Activated CD8-positive, alpha-beta memory T cell treated with anti-CD3 and anti-CD28 coated beads, Interleukin-2, amount 10 ng/mL, durations not matched to agents 7 days and 5 days (primary cell): ENCODE data around the gene ASTL. TPM values are rescaled to one million over a fixed set of nuclear protein-coding genes. Genes with fewer than 3 reads are reported as not detected.
"Not testable (repeated sequence)": the region's sequence is repeated elsewhere in the genome, so short reads cannot be mapped to it uniquely, and the experiment has no call there.

ENCODE experiments used
- ATAC-seq: fragments of 150-1000 bp; cut with Tn5 transposase; one replicate; pipeline ENCODE4 v1.10.0; 2021; ENCODE audit warnings: moderate library complexity
- CTCF ChIA-PET: fragments of 350-600 bp; sonication (Branson Sonifier 250); formaldehyde crosslinking; loops from one replicate; lab custom pipeline; 2021; ENCODE audit warnings: antibody characterized with exemption; lab: Charles Lee
- DNase-seq: peaks from one replicate; pipeline ENCODE4 v3.0.0-alpha.2; 2020
- H3K27ac Mint-ChIP-seq: one replicate; pipeline ENCODE4 v1.8.0; 2021; ENCODE audit warnings: mild to moderate bottlenecking, mixed read lengths
- H3K27me3 Mint-ChIP-seq: one replicate; pipeline ENCODE4 v1.8.0; 2021; ENCODE audit warnings: mixed read lengths
- H3K36me3 Mint-ChIP-seq: one replicate; pipeline ENCODE4 v1.8.0; 2021; ENCODE audit warnings: mild to moderate bottlenecking, mixed read lengths
- H3K4me1 Mint-ChIP-seq: one replicate; pipeline ENCODE4 v1.8.0; 2021; ENCODE audit warnings: mixed read lengths
- H3K4me3 Mint-ChIP-seq: one replicate; pipeline ENCODE4 v1.8.0; 2021; ENCODE audit warnings: mild to moderate bottlenecking, moderate library complexity, mixed read lengths
- H3K9me3 Mint-ChIP-seq: one replicate; pipeline ENCODE4 v1.8.0; 2022; ENCODE audit warnings: low read depth, mixed read lengths
- total RNA-seq, 2 experiments: library from RNA; stranded (reverse); gene quantifications; one replicate each; pipeline ENCODE4 v1.2.3, GENCODE V29; 2021

The ASTL gene
- total RNA-seq, 2 experiments from 2014 or later = 1.9 to 6.4 TPM

- CTCF ChIA-PET = interaction anchor here (0.7 to 27.2 kb wide), 2 partner anchors 26 to 56 kb away, joined by 3 to 675 read pairs; partner anchors contain the start of genes ASTL and DUSP2
- H3K9me3 Mint-ChIP-seq = peaks cover 4% of the 10 kb centered on the region
- peaks cover 2% of the 10 kb centered on the region for H3K36me3 Mint-ChIP-seq
- DNase-seq = no peak
- no peaks in the 10 kb centered on the region for H3K27me3 Mint-ChIP-seq
- ATAC-seq = no peak
- no peak overlapping the region for H3K27ac Mint-ChIP-seq
- H3K4me1 Mint-ChIP-seq = peaks cover 17% of the 10 kb centered on the region
- no peak overlapping the region for H3K4me3 Mint-ChIP-seq
Measured at GRCh38 chr2:96170626-96171025, 32.3 kb upstream of the ASTL start.

DNA sequence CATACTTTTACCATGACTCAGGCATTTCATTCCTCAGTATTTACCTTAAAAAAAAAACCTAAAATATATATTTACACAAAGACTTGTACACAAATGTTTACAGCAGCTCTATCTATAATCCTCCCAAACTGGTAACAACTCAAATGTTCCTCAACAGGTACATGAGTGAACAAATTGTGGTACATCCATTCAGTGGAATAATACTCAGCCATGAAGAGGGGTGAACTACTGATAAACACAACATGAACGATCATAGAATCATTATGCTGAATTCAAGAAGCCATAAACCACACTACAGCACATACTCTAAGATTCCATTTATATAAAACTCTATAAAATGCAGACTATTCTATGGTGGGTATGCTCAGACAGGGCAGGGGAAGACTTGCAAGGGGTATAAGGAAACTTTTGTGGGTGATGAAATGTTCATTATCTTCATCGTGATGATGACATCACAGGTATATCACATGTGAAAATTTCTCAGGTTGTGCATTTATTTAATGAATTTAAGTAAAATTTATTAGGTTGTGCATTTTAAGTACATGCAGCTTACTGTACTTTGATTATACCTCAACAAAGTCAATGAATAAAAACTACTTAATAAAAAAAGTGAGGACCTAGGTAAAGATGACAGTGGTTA is 31.7 kb upstream of the ASTL start:
- Mint-ChIP-seq H3K27ac (no peak overlapping the region), H3K9me3 (peaks cover 4% of the 10 kb centered on the region), H3K36me3 (peaks cover 2% of the 10 kb centered on the region), H3K4me3 (no peak overlapping the region), H3K27me3 (no peaks in the 10 kb centered on the region), H3K4me1 (peaks cover 18% of the 10 kb centered on the region)
- DNase-seq = no peak
- ATAC-seq = no peak
- CTCF ChIA-PET = interaction anchor here (27.2 kb wide), 1 partner anchor 25 kb away, joined by 675 read pairs; the partner anchor contains the start of genes ASTL and DUSP2

DNA sequence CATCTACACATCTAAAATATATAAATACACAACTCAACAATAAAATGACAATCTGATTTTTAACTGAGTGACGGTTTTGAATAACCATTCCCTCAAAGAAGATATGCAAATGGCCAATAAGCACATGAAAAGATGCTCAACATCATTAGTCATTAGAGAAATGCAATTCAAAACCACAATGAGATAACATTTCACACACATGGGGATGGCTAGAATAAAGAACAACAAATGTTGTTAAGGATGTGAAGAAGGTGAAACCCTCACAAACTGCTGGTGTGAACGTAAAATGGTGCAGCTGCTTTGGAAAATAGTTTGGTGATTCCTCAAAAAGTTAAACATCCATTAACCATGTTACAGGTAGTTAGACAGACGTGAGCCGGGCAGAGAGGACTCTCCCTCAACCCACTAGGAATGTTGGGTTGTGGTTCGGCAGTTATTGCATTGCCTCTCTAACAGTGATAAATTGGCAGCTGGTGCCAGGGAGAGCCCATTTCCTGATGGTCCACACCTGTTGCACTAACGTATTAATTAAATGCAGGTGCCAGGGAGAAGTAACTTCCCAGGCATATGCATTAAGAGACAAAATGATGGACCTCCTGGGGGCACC is 29.2 kb upstream of the ASTL start:
- H3K27me3 Mint-ChIP-seq = no peaks in the 10 kb centered on the region
- no peak for ATAC-seq
- peaks cover 4% of the 10 kb centered on the region for H3K9me3 Mint-ChIP-seq
- H3K4me1 Mint-ChIP-seq = peaks cover 39% of the 10 kb centered on the region
- no peak overlapping the region for H3K4me3 Mint-ChIP-seq
- H3K36me3 Mint-ChIP-seq = peaks cover 2% of the 10 kb centered on the region
- CTCF ChIA-PET = interaction anchor here (27.2 kb wide), 1 partner anchor 23 kb away, joined by 675 read pairs; the partner anchor contains the start of genes ASTL and DUSP2
- DNase-seq = no peak
- peak overlapping the region; percentile 18 for H3K27ac Mint-ChIP-seq

GRCh38 chr2:96164459-96165184 is 26.3 kb upstream of the ASTL start:
- Mint-ChIP-seq H3K36me3 (peaks cover 9% of the 10 kb centered on the region), H3K27ac (peak overlapping the region; percentile 96), H3K4me3 (peak overlapping the region; percentile 71), H3K9me3 (peaks cover 8% of the 10 kb centered on the region), H3K4me1 (peaks cover 62% of the 10 kb centered on the region), H3K27me3 (no peaks in the 10 kb centered on the region)
- DNase-seq = peak; percentile 94
- ATAC-seq = peak; percentile 89
- CTCF ChIA-PET = interaction anchor here (0.9 to 27.2 kb wide), 5 partner anchors 10 to 96 kb away, joined by 3 to 675 read pairs (median 5); partner anchors contain the start of genes ADRA2B, ASTL and DUSP2

DNA sequence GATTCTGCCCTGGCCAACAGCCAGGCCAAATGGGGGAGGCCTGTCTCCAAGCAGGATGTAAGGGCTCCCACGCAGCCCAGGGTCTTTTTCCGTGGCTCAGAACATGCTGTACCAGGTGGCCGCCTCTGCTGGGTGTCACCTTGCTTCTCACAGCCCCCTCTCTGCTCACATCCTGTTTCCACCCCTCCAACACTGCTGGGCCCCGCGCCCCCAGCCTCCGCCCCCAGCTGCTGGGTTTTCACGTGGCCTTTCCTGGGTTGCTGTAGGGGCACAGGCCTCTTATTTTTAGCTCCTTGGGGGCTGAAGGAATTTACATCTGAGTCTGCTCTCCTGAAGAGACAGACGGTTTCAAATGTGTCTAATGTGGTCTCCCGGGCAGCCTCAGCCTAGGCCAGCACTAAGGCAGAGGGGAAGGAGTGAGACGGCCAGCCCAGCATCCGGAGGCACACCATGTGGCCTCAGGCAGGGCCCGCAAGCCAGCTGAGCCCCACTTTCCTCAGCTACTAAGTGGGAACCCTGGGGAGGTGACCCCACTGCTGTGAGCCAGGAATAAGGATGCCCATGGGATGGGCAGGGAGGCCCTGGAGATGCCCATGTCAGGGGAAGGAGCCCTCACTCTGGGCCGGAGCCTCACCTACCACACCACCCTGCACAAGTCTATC is 25.6 kb upstream of the ASTL start:
- ATAC-seq = peak; percentile 57
- DNase-seq = peak; percentile 88
- CTCF ChIA-PET = interaction anchor here (0.6 to 27.2 kb wide), 6 partner anchors 11 to 151 kb away, joined by 3 to 675 read pairs (median 5); partner anchors contain the start of genes ADRA2B, ASTL and DUSP2
- H3K27ac Mint-ChIP-seq = peak overlapping the region; percentile 96
- H3K27me3 Mint-ChIP-seq = no peaks in the 10 kb centered on the region
- H3K4me1 Mint-ChIP-seq = peaks cover 70% of the 10 kb centered on the region
- peaks cover 5% of the 10 kb centered on the region for H3K9me3 Mint-ChIP-seq
- H3K36me3 Mint-ChIP-seq = peaks cover 7% of the 10 kb centered on the region
- H3K4me3 Mint-ChIP-seq = peak overlapping the region; percentile 71

DNA sequence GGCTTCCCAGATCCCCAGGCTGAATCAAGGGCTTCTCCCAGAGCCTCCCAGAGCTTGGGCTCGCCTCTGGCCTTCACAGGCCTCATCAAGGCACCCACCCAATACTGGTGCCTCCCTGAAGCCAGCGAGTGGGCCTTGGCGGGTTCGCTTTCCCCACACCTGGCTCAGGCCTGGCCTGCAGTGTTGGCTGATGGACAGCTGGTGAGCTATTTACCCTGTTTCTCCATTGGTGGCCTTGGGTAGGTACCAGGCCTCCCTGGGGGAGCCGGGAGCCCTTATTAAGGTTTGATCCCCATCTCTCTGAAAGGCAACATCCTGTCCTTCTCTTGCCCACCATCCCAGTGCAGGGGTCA is 25.1 kb upstream of the ASTL start:
- H3K27ac Mint-ChIP-seq = peak overlapping the region; percentile 96
- H3K4me3 Mint-ChIP-seq = peak overlapping the region; percentile 71
- no peaks in the 10 kb centered on the region for H3K27me3 Mint-ChIP-seq
- CTCF ChIA-PET = interaction anchor here (0.6 to 27.2 kb wide), 5 partner anchors 11 to 151 kb away, joined by 3 to 675 read pairs (median 5); partner anchors contain the start of genes ADRA2B, ASTL and DUSP2
- ATAC-seq (no peak), DNase-seq (no peak)
- peaks cover 75% of the 10 kb centered on the region for H3K4me1 Mint-ChIP-seq
- H3K36me3 Mint-ChIP-seq = peaks cover 7% of the 10 kb centered on the region
- peaks cover 5% of the 10 kb centered on the region for H3K9me3 Mint-ChIP-seq

GRCh38 chr2:96161898-96162297 is 23.6 kb upstream of the ASTL start:
- ATAC-seq (no peak), DNase-seq (no peak)
- H3K9me3 Mint-ChIP-seq = peaks cover 5% of the 10 kb centered on the region
- H3K27me3 Mint-ChIP-seq = no peaks in the 10 kb centered on the region
- H3K4me1 Mint-ChIP-seq = peaks cover 82% of the 10 kb centered on the region
- CTCF ChIA-PET = interaction anchor here (3.9 to 27.2 kb wide), 2 partner anchors 13 to 17 kb away, joined by 31 to 675 read pairs; partner anchors contain the start of genes ASTL and DUSP2
- no peak overlapping the region for H3K4me3 Mint-ChIP-seq
- peaks cover 7% of the 10 kb centered on the region for H3K36me3 Mint-ChIP-seq
- H3K27ac Mint-ChIP-seq = peak overlapping the region; percentile 96

GRCh38 chr2:96160366-96160765 is 22.1 kb upstream of the ASTL start:
- H3K4me1 Mint-ChIP-seq = peaks cover 89% of the 10 kb centered on the region
- H3K4me3 Mint-ChIP-seq, H3K27me3 Mint-ChIP-seq, H3K27ac Mint-ChIP-seq, H3K36me3 Mint-ChIP-seq, ATAC-seq, H3K9me3 Mint-ChIP-seq, DNase-seq: not testable (repeated sequence)
- CTCF ChIA-PET = interaction anchor here (1.5 to 27.2 kb wide), 2 partner anchors 14 to 16 kb away, joined by 4 to 675 read pairs; partner anchors contain the start of genes ASTL and DUSP2

- DNase-seq (no peak), ATAC-seq (no peak)
- H3K4me1 Mint-ChIP-seq = peaks cover 80% of the 10 kb centered on the region
- peak overlapping the region; percentile 58 for H3K27ac Mint-ChIP-seq
- CTCF ChIA-PET = interaction anchor here (1.5 to 27.2 kb wide), 3 partner anchors 15 to 42 kb away, joined by 4 to 675 read pairs (median 8); partner anchors contain the start of genes ADRA2B, ASTL and DUSP2
- no peaks in the 10 kb centered on the region for H3K27me3 Mint-ChIP-seq
- H3K9me3 Mint-ChIP-seq = peaks cover 5% of the 10 kb centered on the region
- peaks cover 7% of the 10 kb centered on the region for H3K36me3 Mint-ChIP-seq
- no peak overlapping the region for H3K4me3 Mint-ChIP-seq
Measured at GRCh38 chr2:96159084-96159830, 21.0 kb upstream of the ASTL start.

DNA sequence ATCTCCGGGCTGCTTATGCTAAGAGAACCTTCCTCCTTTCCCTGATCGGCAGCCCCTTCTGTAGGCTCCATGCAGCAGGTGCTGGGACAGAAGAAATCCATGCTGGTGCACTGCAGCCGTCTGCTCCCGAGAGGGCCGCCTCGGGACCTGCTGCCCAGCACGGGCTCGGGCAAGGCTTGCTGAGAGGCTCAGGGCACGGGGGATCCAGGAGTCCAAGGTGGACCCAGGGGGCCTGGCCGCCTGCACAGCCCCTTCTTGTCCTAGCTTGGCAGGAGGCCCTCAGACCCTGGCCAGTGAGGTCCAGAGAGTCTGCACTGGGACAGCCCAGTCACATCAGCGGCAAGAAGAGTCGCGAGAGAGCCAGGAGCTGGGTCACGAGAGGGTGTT is 20.2 kb upstream of the ASTL start:
- no peak for ATAC-seq
- CTCF ChIA-PET = interaction anchor here (0.9 to 27.2 kb wide), 3 partner anchors 14 to 42 kb away, joined by 7 to 675 read pairs (median 8); partner anchors contain the start of genes ADRA2B, ASTL and DUSP2
- H3K27me3 Mint-ChIP-seq = no peaks in the 10 kb centered on the region
- DNase-seq = no peak
- H3K4me3 Mint-ChIP-seq = peak overlapping the region; percentile 43
- H3K4me1 Mint-ChIP-seq = peaks cover 74% of the 10 kb centered on the region
- peak overlapping the region; percentile 90 for H3K27ac Mint-ChIP-seq
- peaks cover 7% of the 10 kb centered on the region for H3K36me3 Mint-ChIP-seq
- H3K9me3 Mint-ChIP-seq = peaks cover 5% of the 10 kb centered on the region

GRCh38 chr2:96157649-96158553 is 19.6 kb upstream of the ASTL start:
- Mint-ChIP-seq H3K4me1 (peaks cover 70% of the 10 kb centered on the region), H3K27me3 (no peaks in the 10 kb centered on the region), H3K36me3 (peaks cover 7% of the 10 kb centered on the region), H3K4me3 (peak overlapping the region; percentile 43), H3K9me3 (peaks cover 5% of the 10 kb centered on the region), H3K27ac (peak overlapping the region; percentile 90)
- ATAC-seq (peak; percentile 85), DNase-seq (peak; percentile 90)
- CTCF ChIA-PET = interaction anchor here (0.9 to 27.2 kb wide), 4 partner anchors 13 to 41 kb away, joined by 7 to 675 read pairs (median 8); partner anchors contain the start of genes ADRA2B, ASTL and DUSP2
